Neural progenitor cell (in vitro differentiated cells): ENCODE data around the gene MRPL51. TPM values are rescaled to one million over a fixed set of nuclear protein-coding genes. Genes with fewer than 3 reads are reported as not detected.
A peak's percentile ranks its signal among the peaks of the same experiment; 100 is the strongest.

Source experiments
- DNase-seq: peaks from one replicate; pipeline ENCODE4 v3.0.0-alpha.2; 2016; ENCODE audit warnings: low spot score
- H2AFZ ChIP-seq: fragments of 200-600 bp; sonication (generic); replicated peaks from 2 replicates; pipeline ENCODE4 v1.6.1; 2016; ENCODE audit warnings: antibody characterized with exemption
- H3F3A ChIP-seq: fragments of 200-600 bp; sonication (generic); 2 replicates; pipeline ENCODE4 v1.6.1; 2016; ENCODE audit warnings: antibody characterized with exemption, low read depth
- H3K27ac ChIP-seq: fragments of 200-600 bp; sonication (generic); 2 replicates; pipeline ENCODE4 v1.5.1; 2016; ENCODE audit warnings: mild to moderate bottlenecking
- H3K27me3 ChIP-seq: fragments of 200-600 bp; sonication (generic); 2 replicates; pipeline ENCODE4 v1.6.1; 2016; ENCODE audit warnings: mild to moderate bottlenecking, moderate library complexity
- H3K36me3 ChIP-seq: fragments of 200-600 bp; sonication (generic); 2 replicates; pipeline ENCODE4 v1.5.1; 2016
- H3K4me1 ChIP-seq: fragments of 200-600 bp; sonication (generic); 2 replicates; pipeline ENCODE4 v1.6.1; 2016; ENCODE audit warnings: mixed run types
- H3K4me2 ChIP-seq: fragments of 200-600 bp; sonication (generic); 2 replicates; pipeline ENCODE4 v1.6.1; 2016
- H3K4me3 ChIP-seq: fragments of 200-600 bp; sonication (generic); 2 replicates; pipeline ENCODE4 v1.5.1; 2016
- H3K79me2 ChIP-seq: fragments of 200-600 bp; sonication (generic); 2 replicates; pipeline ENCODE4 v1.6.1; 2016; ENCODE audit warnings: low read depth
- H3K9ac ChIP-seq: fragments of 200-600 bp; sonication (generic); 2 replicates; pipeline ENCODE4 v1.6.1; 2016
- H3K9me3 ChIP-seq: fragments of 200-600 bp; sonication (generic); 2 replicates; pipeline ENCODE4 v1.5.1; 2016; ENCODE audit warnings: low read depth
- H4K20me1 ChIP-seq: fragments of 200-600 bp; sonication (generic); 2 replicates; pipeline ENCODE4 v1.6.1; 2016; ENCODE audit warnings: low read depth
- H3K27ac Mint-ChIP-seq: 3 replicates; pipeline ENCODE4 v1.8.0; 2021; ENCODE audit warnings: mixed read lengths
- H3K27me3 Mint-ChIP-seq: 2 replicates; pipeline ENCODE4 v1.8.0; 2022; ENCODE audit warnings: low read depth, mild to moderate bottlenecking, inconsistent platforms, moderate library complexity, mixed read lengths; ENCODE audit not compliant: insufficient read depth
- H3K36me3 Mint-ChIP-seq: 3 replicates; pipeline ENCODE4 v1.8.0; 2021; ENCODE audit warnings: mixed read lengths
- H3K4me1 Mint-ChIP-seq: 3 replicates; pipeline ENCODE4 v1.8.0; 2021; ENCODE audit warnings: mixed read lengths
- H3K4me3 Mint-ChIP-seq: 3 replicates; pipeline ENCODE4 v1.8.0; 2021; ENCODE audit warnings: mild to moderate bottlenecking, moderate library complexity, mixed read lengths
- H3K9me3 Mint-ChIP-seq: 3 replicates; pipeline ENCODE4 v1.8.0; 2020; ENCODE audit warnings: mixed read lengths
- CTCF ChIP-seq: fragments of 200-600 bp; sonication (generic); IDR thresholded peaks from 2 replicates; pipeline ENCODE4 v1.5.1; 2017; ENCODE audit warnings: antibody characterized with exemption, mild to moderate bottlenecking
- EZH2 ChIP-seq: fragments of 200-600 bp; sonication (generic); IDR thresholded peaks from 2 replicates; pipeline ENCODE4 v1.6.1; 2017; ENCODE audit warnings: antibody characterized with exemption, mild to moderate bottlenecking, moderate library complexity
- EZH2phosphoT487 ChIP-seq: fragments of 200-600 bp; sonication (generic); IDR thresholded peaks from 2 replicates; pipeline ENCODE4 v1.6.1; 2017; ENCODE audit warnings: antibody characterized with exemption
- total RNA-seq: library from RNA; depleted of rRNA; stranded (reverse); fragments of >200 nt; gene quantifications from 2 replicates; pipeline ENCODE4 v1.2.3, GENCODE V29; 2015; ENCODE audit warnings: low replicate concordance

The MRPL51 gene
- total RNA-seq, 1 donor from 2014 or later = 143 TPM

- Mint-ChIP-seq H3K27me3 (peaks cover 7% of the 10 kb centered on the region), H3K9me3 (no peaks in the 10 kb centered on the region), H3K27ac (peak within 1 kb of the TSS; percentile 82), H3K36me3 (no peaks in the 10 kb centered on the region), H3K4me3 (peak within 1 kb of the TSS; percentile 88), H3K4me1 (peaks cover 24% of the 10 kb centered on the region)
- H3K4me1 ChIP-seq = peaks cover 12% of the 10 kb centered on the region
- no peaks in the 10 kb centered on the region for H3K9me3 ChIP-seq
- H3K4me2 ChIP-seq = peak within 1 kb of the TSS; percentile 86
- peak within 1 kb of the TSS; percentile 80 for H3K4me3 ChIP-seq
- peaks cover 23% of the 10 kb centered on the region for H3F3A ChIP-seq
- no peaks in the 10 kb centered on the region for H4K20me1 ChIP-seq
- no peaks in the 10 kb centered on the region for H3K27me3 ChIP-seq
- H3K36me3 ChIP-seq = no peaks in the 10 kb centered on the region
- DNase-seq = peak; percentile 100
- peak within 1 kb of the TSS; percentile 68 for H3K27ac ChIP-seq
- peaks cover 18% of the 10 kb centered on the region for H3K79me2 ChIP-seq
- peak within 1 kb of the TSS; percentile 67 for H2AFZ ChIP-seq
- TF ChIP-seq EZH2 = no peak
- TF ChIP-seq CTCF = no peak
- TF ChIP-seq EZH2phosphoT487 = no peak
- peak within 1 kb of the TSS; percentile 75 for H3K9ac ChIP-seq
These were observed 22.5 kb downstream of the MRPL51 start, which contains the start of gene VAMP1 for GRCh38 chr12:6470375-6471163. VAMP1 (minus strand) TSS chr12:6470677; CDS start chr12:6470531, 146 bp downstream.

- H3K27me3 Mint-ChIP-seq = peaks cover 3% of the 10 kb centered on the region
- no peak overlapping the region for H3K27ac Mint-ChIP-seq
- Histone ChIP-seq H3K36me3 (no peaks in the 10 kb centered on the region), H3K27me3 (no peaks in the 10 kb centered on the region), H3K27ac (no peak overlapping the region), H3K4me2 (peak overlapping the region; percentile 86), H3K79me2 (peaks cover 18% of the 10 kb centered on the region), H3K9me3 (no peaks in the 10 kb centered on the region), H3K4me3 (peak overlapping the region; percentile 80), H3F3A (peaks cover 23% of the 10 kb centered on the region), H4K20me1 (no peaks in the 10 kb centered on the region), H2AFZ (peak overlapping the region; percentile 67), H3K4me1 (peaks cover 12% of the 10 kb centered on the region), H3K9ac (peak overlapping the region; percentile 75)
- H3K36me3 Mint-ChIP-seq = peaks cover under 1% of the 10 kb centered on the region
- TF ChIP-seq EZH2 (no peak), EZH2phosphoT487 (no peak), CTCF (no peak)
- peak overlapping the region; percentile 88 for H3K4me3 Mint-ChIP-seq
- no peaks in the 10 kb centered on the region for H3K9me3 Mint-ChIP-seq
- peaks cover 26% of the 10 kb centered on the region for H3K4me1 Mint-ChIP-seq
- DNase-seq = peak; percentile 52
These were observed 23.3 kb downstream of the MRPL51 start for GRCh38 chr12:6469609-6470374.

GRCh38 chr12:6469092-6469491 lies 24.0 kb downstream of the MRPL51 start:
- no peak overlapping the region for H3K27ac ChIP-seq
- no peak overlapping the region for H3K27ac Mint-ChIP-seq
- peaks cover 24% of the 10 kb centered on the region for H3K4me1 Mint-ChIP-seq
- no peaks in the 10 kb centered on the region for H3K36me3 ChIP-seq
- peak overlapping the region; percentile 86 for H3K4me2 ChIP-seq
- H3K9me3 ChIP-seq = no peaks in the 10 kb centered on the region
- no peak for DNase-seq
- H2AFZ ChIP-seq = no peak overlapping the region
- no peaks in the 10 kb centered on the region for H3K9me3 Mint-ChIP-seq
- H4K20me1 ChIP-seq = no peaks in the 10 kb centered on the region
- H3K4me1 ChIP-seq = peaks cover 12% of the 10 kb centered on the region
- H3K9ac ChIP-seq = no peak overlapping the region
- H3F3A ChIP-seq = peaks cover 23% of the 10 kb centered on the region
- H3K79me2 ChIP-seq = peaks cover 18% of the 10 kb centered on the region
- H3K36me3 Mint-ChIP-seq = peaks cover 6% of the 10 kb centered on the region
- TF ChIP-seq EZH2 = no peak
- no peak for TF ChIP-seq EZH2phosphoT487
- TF ChIP-seq CTCF = no peak
- peak overlapping the region; percentile 88 for H3K4me3 Mint-ChIP-seq
- H3K27me3 Mint-ChIP-seq = peaks cover 3% of the 10 kb centered on the region
- no peaks in the 10 kb centered on the region for H3K27me3 ChIP-seq
- peak overlapping the region; percentile 80 for H3K4me3 ChIP-seq
